GM12874 (cell line): ENCODE results near the gene BTNL8.

ENCODE experiments used
- TF ChIP-seq, protein P1 (sequence below): IDR thresholded peaks from 2 replicates; pipeline ENCODE4 v1.5.1; 2011; ENCODE audit warnings: low read depth, mild to moderate bottlenecking, control low read depth, low read length, moderate library complexity; ENCODE audit not compliant: insufficient read depth

Gene BTNL8

DNA sequence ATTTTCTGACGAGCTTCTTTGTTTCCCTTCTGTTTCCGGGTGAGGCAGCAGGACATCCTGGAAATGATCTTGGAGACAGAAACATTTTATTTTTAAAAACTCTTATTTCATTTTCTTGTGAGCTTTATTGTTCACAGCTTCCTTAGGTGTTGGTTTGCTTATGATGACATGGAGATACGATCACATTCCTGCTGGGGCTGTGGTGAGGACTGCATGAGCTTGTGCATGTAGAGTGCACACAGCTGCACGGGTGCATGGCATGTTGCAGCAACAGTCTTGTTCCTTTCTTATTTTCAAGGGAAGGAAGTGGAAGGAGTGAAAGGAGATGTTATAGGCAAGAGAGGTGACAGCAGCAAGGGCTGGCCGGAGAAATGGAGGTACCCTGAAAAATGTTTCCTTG lies 1.2 kb downstream of the BTNL8 start:
- TF ChIP-seq, protein P1, sequence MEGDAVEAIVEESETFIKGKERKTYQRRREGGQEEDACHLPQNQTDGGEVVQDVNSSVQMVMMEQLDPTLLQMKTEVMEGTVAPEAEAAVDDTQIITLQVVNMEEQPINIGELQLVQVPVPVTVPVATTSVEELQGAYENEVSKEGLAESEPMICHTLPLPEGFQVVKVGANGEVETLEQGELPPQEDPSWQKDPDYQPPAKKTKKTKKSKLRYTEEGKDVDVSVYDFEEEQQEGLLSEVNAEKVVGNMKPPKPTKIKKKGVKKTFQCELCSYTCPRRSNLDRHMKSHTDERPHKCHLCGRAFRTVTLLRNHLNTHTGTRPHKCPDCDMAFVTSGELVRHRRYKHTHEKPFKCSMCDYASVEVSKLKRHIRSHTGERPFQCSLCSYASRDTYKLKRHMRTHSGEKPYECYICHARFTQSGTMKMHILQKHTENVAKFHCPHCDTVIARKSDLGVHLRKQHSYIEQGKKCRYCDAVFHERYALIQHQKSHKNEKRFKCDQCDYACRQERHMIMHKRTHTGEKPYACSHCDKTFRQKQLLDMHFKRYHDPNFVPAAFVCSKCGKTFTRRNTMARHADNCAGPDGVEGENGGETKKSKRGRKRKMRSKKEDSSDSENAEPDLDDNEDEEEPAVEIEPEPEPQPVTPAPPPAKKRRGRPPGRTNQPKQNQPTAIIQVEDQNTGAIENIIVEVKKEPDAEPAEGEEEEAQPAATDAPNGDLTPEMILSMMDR = no peak

DNA sequence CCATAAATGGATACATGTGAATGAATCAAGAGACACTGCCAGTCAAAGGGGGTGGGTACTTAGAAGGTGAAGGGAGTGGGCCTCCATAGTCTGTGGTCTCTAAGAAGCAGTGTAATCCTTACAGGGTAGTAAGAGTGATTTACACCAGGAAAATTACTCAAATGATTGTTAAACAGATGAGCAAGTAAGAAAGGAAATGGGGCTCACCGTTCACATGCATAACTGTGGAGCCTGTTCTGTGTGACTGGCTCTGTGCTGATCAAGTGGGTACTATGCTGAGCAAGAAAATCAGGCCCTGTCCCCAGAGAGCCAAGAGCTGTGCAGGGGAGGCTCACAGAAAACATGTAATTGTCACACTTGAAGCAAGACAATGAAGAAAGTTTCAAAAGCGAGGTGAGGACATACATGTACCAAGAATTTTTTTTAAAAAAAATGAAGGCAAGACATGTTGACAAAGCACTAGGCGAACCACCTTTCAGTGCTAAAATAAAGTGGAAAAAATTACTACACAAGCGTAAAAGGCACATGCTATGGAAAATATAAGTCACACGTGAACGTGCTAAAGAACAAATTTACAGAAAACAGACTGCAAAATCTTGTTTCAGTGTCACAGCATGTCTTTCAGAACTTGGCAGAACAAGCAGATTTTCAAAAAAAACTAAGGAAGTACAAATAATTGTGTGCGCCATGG lies 2.5 kb downstream of the BTNL8 start:
- TF ChIP-seq, protein P1 = no peak

DNA sequence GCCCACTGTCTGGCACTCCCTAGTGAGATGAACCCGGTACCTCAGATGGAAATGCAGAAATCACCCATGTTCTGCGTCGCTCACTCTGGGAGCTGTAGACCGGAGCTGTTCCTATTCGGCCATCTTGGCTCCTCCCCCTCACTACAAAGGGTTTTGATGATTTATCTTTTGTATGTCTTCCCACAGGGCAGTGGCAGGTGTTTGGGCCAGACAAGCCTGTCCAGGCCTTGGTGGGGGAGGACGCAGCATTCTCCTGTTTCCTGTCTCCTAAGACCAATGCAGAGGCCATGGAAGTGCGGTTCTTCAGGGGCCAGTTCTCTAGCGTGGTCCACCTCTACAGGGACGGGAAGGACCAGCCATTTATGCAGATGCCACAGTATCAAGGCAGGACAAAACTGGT lies 9.4 kb downstream of the BTNL8 start:
- TF ChIP-seq, protein P1 = no peak

DNA sequence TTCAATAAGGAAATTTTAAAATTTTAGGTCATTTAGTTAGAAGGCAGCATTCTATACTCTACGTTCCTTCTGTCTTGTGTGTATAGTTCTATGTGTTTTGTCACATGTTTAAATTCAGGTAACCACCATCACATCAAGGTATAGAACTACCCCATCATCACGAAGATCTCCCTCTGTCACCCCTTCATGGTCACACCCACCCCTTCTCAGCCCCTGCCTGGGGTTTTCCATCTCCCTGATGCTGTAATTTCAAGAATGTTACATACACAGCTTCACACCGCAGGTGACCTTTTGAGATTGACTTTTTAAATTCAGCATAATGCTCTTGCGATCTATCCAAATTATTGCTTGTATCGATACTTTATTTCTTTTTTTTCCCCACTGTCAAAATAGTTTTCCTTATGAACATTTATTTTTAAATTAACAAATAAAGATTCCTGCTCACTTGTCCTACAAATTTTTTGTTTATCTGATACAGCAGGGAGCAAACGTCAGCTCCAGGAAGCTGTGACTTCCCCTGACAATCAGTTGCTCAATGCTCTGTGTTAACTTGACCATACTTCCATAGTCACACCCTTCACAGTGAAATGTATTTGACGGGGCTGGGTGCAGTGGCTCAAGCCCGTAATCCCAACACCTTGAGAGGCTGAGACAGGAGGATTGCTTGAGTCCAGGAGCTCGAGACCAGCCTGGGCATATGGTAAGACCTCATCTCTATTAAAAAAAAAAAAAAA lies 10.2 kb downstream of the BTNL8 start:
- TF ChIP-seq, protein P1 = no peak

DNA sequence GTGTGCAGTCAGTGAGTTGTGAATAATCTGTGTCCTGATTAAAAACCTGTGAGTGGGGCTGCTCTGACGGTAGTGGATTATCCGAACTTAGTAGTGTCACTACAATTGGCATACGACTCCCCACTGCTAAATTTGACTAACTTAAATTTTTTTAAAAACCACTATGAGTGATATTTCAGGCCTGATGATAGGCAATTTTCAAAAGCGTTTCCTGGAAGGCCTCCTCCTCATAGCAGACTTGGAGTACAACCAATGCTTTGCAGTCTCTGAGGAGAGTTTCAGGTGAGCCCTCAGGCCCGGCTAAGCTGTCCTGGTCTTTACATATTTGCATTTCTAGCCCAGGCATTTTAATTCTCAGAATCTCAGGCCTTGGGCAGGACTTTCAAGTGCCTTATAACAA lies 10.8 kb downstream of the BTNL8 start:
- TF ChIP-seq, protein P1 = no peak

DNA sequence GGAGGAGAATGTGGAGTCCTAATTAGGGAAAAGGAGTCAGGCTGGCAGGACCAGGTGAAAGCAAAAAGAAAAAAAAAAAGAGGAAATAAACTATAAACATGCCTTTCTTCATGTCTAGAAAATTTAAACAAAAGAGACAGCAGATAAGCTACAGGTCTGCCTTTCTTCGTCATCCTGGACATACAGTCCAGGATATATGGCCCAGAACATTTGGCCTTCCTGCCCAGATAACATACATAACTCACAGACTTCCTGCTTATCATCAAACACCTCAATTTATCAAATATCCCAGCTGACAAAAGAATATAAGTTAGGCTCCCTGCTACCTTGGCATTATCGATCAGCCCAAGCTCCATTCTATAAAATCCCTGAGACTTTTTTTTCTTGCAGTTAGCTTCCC lies 11.2 kb downstream of the BTNL8 start:
- TF ChIP-seq, protein P1 = no peak

DNA sequence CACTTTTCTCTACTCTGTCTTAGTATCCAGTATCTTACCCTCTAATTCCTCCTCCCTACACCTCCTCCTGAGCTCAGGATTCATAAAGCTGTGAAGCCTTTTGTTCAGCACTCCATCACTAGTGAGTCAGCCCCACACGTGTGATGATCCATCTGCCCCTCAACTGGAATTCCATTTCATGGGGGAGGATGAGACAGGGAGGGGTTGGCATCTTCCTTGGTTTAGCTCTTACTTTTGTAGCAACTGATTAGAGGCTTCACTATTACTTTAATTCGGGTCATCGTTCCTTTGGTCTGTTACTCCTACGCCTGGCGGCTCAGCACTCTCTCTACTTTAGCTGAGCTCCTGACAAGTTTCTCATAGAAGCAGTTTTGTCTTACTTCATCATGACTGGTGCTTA lies 11.8 kb downstream of the BTNL8 start:
- TF ChIP-seq, protein P1 = no peak
